Upper lobe of right lung (tissue), 1 donor: ENCODE measurements around the gene PPP1R36. TPM values are rescaled to one million over a fixed set of nuclear protein-coding genes. Genes with fewer than 3 reads are reported as not detected.

Source experiments
- ATAC-seq: fragments of 200-7000 bp; cut with Tn5 transposase; one replicate; pipeline ENCODE4 v1.9.1; 2020; ENCODE audit warnings: mild to moderate bottlenecking, moderate library complexity
- DNase-seq: peaks from one replicate; pipeline ENCODE4 v3.0.0-alpha.2; 2020
- H3K27ac ChIP-seq: fragments of 200-600 bp; one replicate; pipeline ENCODE4 v1.8.0; 2022
- H3K27me3 ChIP-seq: fragments of 200-600 bp; one replicate; pipeline ENCODE4 v1.8.0; 2022; ENCODE audit warnings: mild to moderate bottlenecking
- H3K36me3 ChIP-seq: fragments of 200-600 bp; one replicate; pipeline ENCODE4 v1.8.0; 2022
- H3K4me1 ChIP-seq: fragments of 200-600 bp; one replicate; pipeline ENCODE4 v1.8.0; 2022
- H3K4me3 ChIP-seq: fragments of 200-600 bp; one replicate; pipeline ENCODE4 v1.8.0; 2022; ENCODE audit warnings: mild to moderate bottlenecking
- H3K9me3 ChIP-seq: fragments of 200-600 bp; one replicate; pipeline ENCODE4 v1.8.0; 2022
- intact Hi-C: fragments of 100-400 bp; cut with DNase I; formaldehyde crosslinking; loops from one replicate; pipeline ENCODE4 v1.11.0; 2022
- total RNA-seq: library from RNA; stranded (reverse); fragmentation: NEBNext Ultra II Directional; extraction: Animal tissue kit (Norgen Biotek cat#: 25700); gene quantifications from one replicate; pipeline ENCODE4 v1.2.1, GENCODE V29; 2021
- TF ChIP-seq, protein P1 (sequence below): fragments of 200-600 bp; IDR thresholded peaks from one replicate; pipeline ENCODE4 v1.8.0; 2022; ENCODE audit warnings: antibody characterized with exemption
- donor health status: DM: no; HTN: yes; CAD: no; lungs with severe emphysema.

The PPP1R36 gene
- total RNA-seq, 1 donor from 2014 or later: 0.46 TPM

DNA sequence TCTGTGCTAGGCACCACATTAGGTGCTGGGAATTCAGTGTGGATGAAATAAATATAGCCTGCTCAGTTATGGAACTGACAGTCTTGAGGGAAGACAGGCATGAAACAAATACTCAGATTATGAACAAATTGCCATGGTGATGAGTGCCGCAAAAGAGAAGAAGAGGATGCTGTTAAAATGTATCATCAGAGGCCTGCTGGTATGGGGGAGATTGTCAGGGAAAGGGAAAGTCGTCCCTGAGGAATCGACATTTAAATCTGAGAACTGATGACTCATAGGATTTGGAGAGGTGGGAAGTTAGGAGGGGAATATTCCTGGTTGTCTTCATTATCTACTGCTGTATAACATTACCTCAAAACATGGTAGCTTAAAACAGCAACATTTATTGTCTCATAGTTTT is 42.0 kb downstream of the PPP1R36 start:
- no peak overlapping the region for H3K27ac ChIP-seq
- intact Hi-C loops: no loop called here
- no peak overlapping the region for H3K4me3 ChIP-seq
- TF ChIP-seq, protein P1, sequence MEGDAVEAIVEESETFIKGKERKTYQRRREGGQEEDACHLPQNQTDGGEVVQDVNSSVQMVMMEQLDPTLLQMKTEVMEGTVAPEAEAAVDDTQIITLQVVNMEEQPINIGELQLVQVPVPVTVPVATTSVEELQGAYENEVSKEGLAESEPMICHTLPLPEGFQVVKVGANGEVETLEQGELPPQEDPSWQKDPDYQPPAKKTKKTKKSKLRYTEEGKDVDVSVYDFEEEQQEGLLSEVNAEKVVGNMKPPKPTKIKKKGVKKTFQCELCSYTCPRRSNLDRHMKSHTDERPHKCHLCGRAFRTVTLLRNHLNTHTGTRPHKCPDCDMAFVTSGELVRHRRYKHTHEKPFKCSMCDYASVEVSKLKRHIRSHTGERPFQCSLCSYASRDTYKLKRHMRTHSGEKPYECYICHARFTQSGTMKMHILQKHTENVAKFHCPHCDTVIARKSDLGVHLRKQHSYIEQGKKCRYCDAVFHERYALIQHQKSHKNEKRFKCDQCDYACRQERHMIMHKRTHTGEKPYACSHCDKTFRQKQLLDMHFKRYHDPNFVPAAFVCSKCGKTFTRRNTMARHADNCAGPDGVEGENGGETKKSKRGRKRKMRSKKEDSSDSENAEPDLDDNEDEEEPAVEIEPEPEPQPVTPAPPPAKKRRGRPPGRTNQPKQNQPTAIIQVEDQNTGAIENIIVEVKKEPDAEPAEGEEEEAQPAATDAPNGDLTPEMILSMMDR: no peak
- DNase-seq (no peak), ATAC-seq (no peak)
- H3K9me3 ChIP-seq: no peaks in the 10 kb centered on the region
- no peaks in the 10 kb centered on the region for H3K27me3 ChIP-seq
- H3K36me3 ChIP-seq: no peaks in the 10 kb centered on the region
- H3K4me1 ChIP-seq: no peaks in the 10 kb centered on the region

DNA sequence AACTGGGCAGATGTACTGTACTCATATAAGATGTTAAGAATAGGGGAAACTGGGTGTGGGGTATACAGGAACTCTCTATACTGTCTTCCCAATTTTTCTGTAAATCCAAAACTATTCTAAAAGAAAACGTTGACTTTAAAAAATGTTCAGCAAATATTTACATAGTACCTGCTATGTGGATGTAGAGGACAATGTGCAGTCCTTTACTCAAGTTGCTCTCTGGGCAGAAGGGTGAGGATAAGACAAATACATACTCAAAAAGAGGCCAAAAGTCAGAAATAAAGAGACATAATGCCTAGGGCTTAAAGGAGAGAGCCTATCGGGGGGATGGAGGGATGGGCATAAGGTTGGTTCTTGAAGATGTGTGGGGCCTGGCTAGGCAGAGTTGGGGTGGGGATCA is 44.7 kb downstream of the PPP1R36 start:
- no peak overlapping the region for H3K27ac ChIP-seq
- intact Hi-C loops: no loop called here
- ATAC-seq: no peak
- no peaks in the 10 kb centered on the region for H3K36me3 ChIP-seq
- H3K27me3 ChIP-seq: no peaks in the 10 kb centered on the region
- H3K4me3 ChIP-seq: no peak overlapping the region
- TF ChIP-seq, protein P1: no peak
- H3K9me3 ChIP-seq: no peaks in the 10 kb centered on the region
- no peak for DNase-seq
- no peaks in the 10 kb centered on the region for H3K4me1 ChIP-seq

DNA sequence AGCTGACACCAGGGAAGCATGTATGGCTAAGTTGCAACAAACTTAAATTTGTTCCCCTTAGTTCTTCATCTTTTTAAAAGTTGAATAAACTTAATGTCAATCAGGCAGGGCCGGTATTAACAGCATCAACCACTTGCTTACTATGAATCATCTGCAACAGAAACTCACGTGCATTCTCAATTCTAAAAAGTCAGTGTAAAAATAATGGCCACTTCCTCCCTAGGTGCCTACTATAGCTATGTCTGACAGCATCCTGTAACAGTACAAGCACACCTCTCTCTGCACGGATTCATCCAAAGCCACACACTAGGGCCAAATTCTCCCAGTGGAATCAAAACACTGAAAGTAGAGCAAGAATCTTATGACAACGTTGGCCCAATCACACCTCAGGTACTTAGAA is 48.6 kb downstream of the PPP1R36 start:
- Histone ChIP-seq H3K4me3 (no peak overlapping the region), H3K27me3 (peaks cover 12% of the 10 kb centered on the region), H3K27ac (no peak overlapping the region), H3K36me3 (no peaks in the 10 kb centered on the region), H3K4me1 (no peaks in the 10 kb centered on the region), H3K9me3 (no peaks in the 10 kb centered on the region)
- intact Hi-C loops: no loop called here
- no peak for ATAC-seq
- DNase-seq: no peak
- TF ChIP-seq, protein P1: no peak

DNA sequence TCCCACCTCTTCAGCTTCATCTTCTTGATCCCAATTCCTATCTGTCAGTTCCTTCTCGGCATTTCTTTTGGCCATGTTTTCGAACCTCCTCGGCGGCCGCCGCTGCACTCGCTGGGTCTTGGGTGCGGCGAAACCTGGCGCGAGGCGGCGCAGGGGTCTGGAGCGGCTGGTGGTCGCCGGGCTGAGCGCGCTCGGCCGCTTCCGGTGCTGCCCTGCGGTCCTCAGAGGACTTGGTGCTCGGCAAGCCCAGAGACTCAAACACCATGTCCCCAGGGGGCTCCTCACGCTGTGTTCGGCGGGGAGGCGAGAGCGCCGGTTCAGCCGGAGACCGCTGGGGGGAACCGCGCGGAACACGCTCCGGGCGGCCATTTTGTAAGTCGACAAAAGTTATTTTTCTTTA is 51.8 kb downstream of the PPP1R36 start:
- no peak for DNase-seq
- Histone ChIP-seq H3K9me3 (no peaks in the 10 kb centered on the region), H3K4me1 (no peaks in the 10 kb centered on the region), H3K4me3 (no peak overlapping the region), H3K27ac (no peak overlapping the region), H3K27me3 (peaks cover 12% of the 10 kb centered on the region), H3K36me3 (no peaks in the 10 kb centered on the region)
- ATAC-seq: no peak
- TF ChIP-seq, protein P1: no peak
- intact Hi-C loops: no loop called here

DNA sequence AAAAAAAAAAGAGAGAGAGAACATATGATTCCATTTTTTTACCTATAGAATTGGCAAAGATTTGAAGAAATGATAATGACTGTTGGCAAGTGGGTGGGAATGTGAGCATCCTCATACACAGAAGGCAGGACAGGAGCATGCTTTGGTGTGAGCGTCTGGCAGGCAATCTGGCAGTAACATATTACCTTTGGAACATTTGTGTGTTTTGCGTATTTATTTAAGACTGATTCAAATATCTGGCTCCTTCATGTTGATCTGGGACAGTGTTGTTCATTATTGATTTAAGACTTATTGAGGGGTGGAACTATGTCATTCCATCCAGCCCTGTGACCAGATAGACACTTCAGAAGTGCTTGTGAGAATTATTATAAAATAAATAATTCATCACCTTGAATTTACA is 53.1 kb downstream of the PPP1R36 start:
- TF ChIP-seq, protein P1: no peak
- no peaks in the 10 kb centered on the region for H3K36me3 ChIP-seq
- ATAC-seq (no peak), DNase-seq (no peak)
- no peak overlapping the region for H3K4me3 ChIP-seq
- peaks cover 12% of the 10 kb centered on the region for H3K27me3 ChIP-seq
- no peak overlapping the region for H3K27ac ChIP-seq
- intact Hi-C loops: no loop called here
- H3K9me3 ChIP-seq: no peaks in the 10 kb centered on the region
- no peaks in the 10 kb centered on the region for H3K4me1 ChIP-seq

DNA sequence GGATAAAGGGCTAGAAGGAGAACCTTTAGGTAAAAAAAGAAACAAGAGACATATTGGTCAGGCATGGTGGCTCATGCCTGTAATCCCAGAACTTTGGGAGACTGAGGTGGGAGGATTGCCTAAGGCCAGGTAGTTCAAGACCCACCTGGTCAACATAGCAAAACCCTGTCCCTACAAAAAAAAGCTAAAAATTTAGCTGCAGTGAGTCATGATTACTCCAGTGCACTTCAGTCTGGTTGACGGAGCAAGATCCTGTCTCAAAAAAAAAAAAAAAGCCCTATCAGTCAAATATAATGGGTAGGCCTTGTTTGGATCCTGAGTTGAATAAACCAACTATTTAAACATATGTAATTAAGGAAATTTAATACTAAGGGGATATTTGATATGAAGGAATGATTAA is 54.2 kb downstream of the PPP1R36 start:
- H3K27me3 ChIP-seq: peaks cover 12% of the 10 kb centered on the region
- intact Hi-C loops: no loop called here
- no peak for DNase-seq
- ATAC-seq: no peak
- TF ChIP-seq, protein P1: no peak
- H3K9me3 ChIP-seq: no peaks in the 10 kb centered on the region
- H3K27ac ChIP-seq: no peak overlapping the region
- no peaks in the 10 kb centered on the region for H3K4me1 ChIP-seq
- H3K36me3 ChIP-seq: no peaks in the 10 kb centered on the region
- H3K4me3 ChIP-seq: no peak overlapping the region
